ENCODE results near the gene TMEM205. TPM values are rescaled to one million over a fixed set of nuclear protein-coding genes. Genes with fewer than 3 reads are reported as not detected.
A peak's percentile ranks its signal among the peaks of the same experiment; 100 is the strongest.
"Not testable (repeated sequence)": the region's sequence is repeated elsewhere in the genome, so short reads cannot be mapped to it uniquely, and the experiment has no call there.

The TMEM205 gene
- total and polyA plus RNA-seq, 10 of the 15 experiments (the other 5 are each of a cell fraction or from before 2014, with no cell fraction given): 27.8 to 144 (median 88.3) TPM

DNA sequence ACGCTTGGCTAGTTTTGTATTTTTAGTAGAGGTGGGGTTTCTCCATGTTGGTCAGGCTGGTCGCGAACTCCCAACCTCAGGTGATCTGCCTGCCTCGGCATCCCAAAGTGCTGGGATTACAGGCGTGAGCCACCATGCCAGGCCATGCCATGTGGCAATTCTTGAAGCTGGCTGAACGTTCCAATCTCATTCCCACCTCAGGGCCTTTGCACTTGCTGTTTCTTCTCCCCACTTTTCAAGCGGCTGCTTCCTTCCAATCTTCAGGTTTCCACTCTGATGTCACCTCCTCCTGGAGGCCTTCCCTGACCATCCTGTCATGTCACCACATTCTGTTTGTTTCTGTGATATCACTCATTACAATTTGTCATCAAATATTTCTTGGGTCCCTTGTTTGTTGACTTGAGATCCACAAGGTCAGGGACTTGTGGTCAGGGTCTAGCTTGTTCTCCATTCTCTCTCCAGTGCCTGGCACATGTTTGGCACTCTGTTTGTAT lies 33.8 kb upstream of the TMEM205 start:
- Histone ChIP-seq H3K4me2 (ENCODE audit: control insufficient read depth, insufficient read depth) (peak overlapping the region; percentile 96), H2AFZ (ENCODE audit: control insufficient read depth, low read depth, low read length) (no peak overlapping the region; the same call in 1 of the 2 replicates), H3K9ac (ENCODE audit: control insufficient read depth, insufficient read depth, low read length) (peak overlapping the region; percentile 88; the same call in 1 of the 2 replicates), H3K4me3 (peak overlapping the region; percentile 79), H3K27ac (ENCODE audit: control insufficient read depth, insufficient read depth) (peak overlapping the region; percentile 88), H3K4me1 (ENCODE audit: control insufficient read depth, insufficient read depth, low read length) (peaks cover 27% of the 10 kb centered on the region), H3K79me2 (ENCODE audit: control insufficient read depth, insufficient read depth, low read length) (peaks cover 10% of the 10 kb centered on the region), H3K27me3 (replicated peaks in 1 of 2; ENCODE audit: control insufficient read depth in 2 of 2, insufficient read depth in 2 of 2, low read length in 1 of 2) (peaks cover 0 to 5% of the 10 kb centered on the region in 2 experiments; a peak in 2 of 4 replicates), H3K36me3 (ENCODE audit: control insufficient read depth in 2 of 2, insufficient read depth in 2 of 2, low read length in 1 of 2) (no peaks in the 10 kb centered on the region), H4K20me1 (ENCODE audit: control insufficient read depth, insufficient read depth) (no peaks in the 10 kb centered on the region), H3K9me3 (replicated peaks; ENCODE audit: control insufficient read depth, insufficient read depth, low read length) (no peaks in the 10 kb centered on the region)
- SMC1A ChIA-PET (ENCODE audit: uncharacterized antibody, unreplicated experiment): interaction anchor here (1.0 to 2.7 kb wide), 5 partner anchors 11 to 102 kb away, joined by 3 to 29 read pairs (median 7); partner anchors contain the start of gene TSPAN16
- no peak for FAIRE-seq
- BruUV-seq (replicated peaks): no TSS peak
- ATAC-seq: no peak
- RAD21 ChIA-PET (ENCODE audit: unreplicated experiment): interaction anchor here (1.5 to 2.1 kb wide), 6 partner anchors 39 to 203 kb away, joined by 3 to 43 read pairs (median 9); no protein-coding TSS in a partner anchor
- POLR2A ChIA-PET: interaction anchor here (0.5 to 2.8 kb wide), 7 partner anchors 33 to 212 kb away, joined by 3 to 14 read pairs (median 6); partner anchors contain the start of genes CCDC159, ODAD3, PRKCSH and TMEM205
- in situ Hi-C loops (cut with MboI): no loop called here
- DNase-seq (ENCODE audit: low read depth, low spot score): no peak
- CTCF ChIA-PET: interaction anchor here (1.0 to 4.6 kb wide), 13 partner anchors 11 to 105 kb away, joined by 3 to 76 read pairs (median 14); partner anchors contain the start of genes CCDC159, ELAVL3, TMEM205 and TSPAN16
- 87% methylated on average over 7 of the region's 7 CpGs for WGBS (ENCODE audit: insufficient coverage, insufficient replicate concordance, low lambda C conversion rate, missing lambda C conversion rate)
- no peak for TF ChIP-seq POLR2A (IDR thresholded peaks at IDR 0.05; ENCODE audit: low read depth, low read length)
- TF ChIP-seq TCF12 (IDR thresholded peaks at IDR 0.05; ENCODE audit: low read depth, low read length): no peak
- intact Hi-C loops (cut with micrococcal nuclease; ENCODE audit: unreplicated experiment): loop anchor here (2.0 to 5.0 kb wide), 5 partner anchors 55 to 202 kb away; partner anchors contain the start of genes ODAD3 and PRKCSH

DNA sequence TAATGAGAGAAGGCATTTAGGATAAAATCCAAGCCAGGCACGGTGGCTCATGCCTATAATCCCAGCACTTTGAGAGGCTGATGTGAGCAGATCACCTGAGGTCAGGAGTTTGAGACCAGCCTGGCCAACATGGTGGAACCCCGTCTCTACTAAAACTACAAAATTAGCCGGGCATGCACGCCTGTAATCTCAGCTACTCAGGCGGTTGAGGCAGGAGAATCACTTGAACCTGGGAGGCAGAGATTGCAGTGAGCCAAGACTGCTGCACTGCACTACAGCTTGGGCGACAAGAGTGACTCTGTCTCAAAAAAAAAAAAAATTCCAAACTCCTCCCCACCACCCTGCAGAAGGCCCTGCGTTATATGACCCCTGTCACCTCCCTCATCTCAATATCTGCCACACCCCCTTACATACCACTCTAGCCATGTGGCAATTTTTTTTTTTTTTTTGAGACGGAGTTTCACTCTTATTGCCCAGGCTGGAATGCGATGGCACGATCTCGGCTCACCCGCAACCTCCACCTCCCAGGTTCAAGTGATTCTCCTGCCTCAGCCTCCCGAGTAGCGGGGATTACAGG lies 33.3 kb upstream of the TMEM205 start:
- FAIRE-seq; H4K20me1 ChIP-seq (ENCODE audit: control insufficient read depth, insufficient read depth); H3K27me3 ChIP-seq (replicated peaks in 1 of 2; ENCODE audit: control insufficient read depth in 2 of 2, insufficient read depth in 2 of 2, low read length in 1 of 2); H3K4me2 ChIP-seq (ENCODE audit: control insufficient read depth, insufficient read depth); H3K4me3 ChIP-seq; in situ Hi-C loops (cut with MboI); H3K9ac ChIP-seq (ENCODE audit: control insufficient read depth, insufficient read depth, low read length); BruUV-seq (replicated peaks); H2AFZ ChIP-seq (ENCODE audit: control insufficient read depth, low read depth, low read length); H3K9me3 ChIP-seq (replicated peaks; ENCODE audit: control insufficient read depth, insufficient read depth, low read length); intact Hi-C loops (cut with micrococcal nuclease; ENCODE audit: unreplicated experiment); ATAC-seq; H3K36me3 ChIP-seq (ENCODE audit: control insufficient read depth in 2 of 2, insufficient read depth in 2 of 2, low read length in 1 of 2); DNase-seq (ENCODE audit: low read depth, low spot score); H3K27ac ChIP-seq (ENCODE audit: control insufficient read depth, insufficient read depth): not testable (repeated sequence)
- 90% methylated on average over 14 of the region's 14 CpGs for whole genome bisulfite sequencing (ENCODE audit: insufficient coverage, insufficient replicate concordance, low lambda C conversion rate, missing lambda C conversion rate)
- ChIA-PET SMC1A (ENCODE audit: uncharacterized antibody, unreplicated experiment) (interaction anchor here (1.0 to 2.7 kb wide), 4 partner anchors 43 to 103 kb away, joined by 3 to 29 read pairs (median 10); partner anchors contain the start of gene TSPAN16), POLR2A (interaction anchor here (0.5 to 1.6 kb wide), 4 partner anchors 57 to 1412 kb away, joined by 3 to 4 read pairs (median 3); partner anchors contain the start of gene JUNB), CTCF (interaction anchor here (2.1 to 4.6 kb wide), 8 partner anchors 10 to 106 kb away, joined by 4 to 76 read pairs (median 20); partner anchors contain the start of genes CCDC159, ELAVL3, TMEM205 and TSPAN16), RAD21 (ENCODE audit: unreplicated experiment) (interaction anchor here (1.6 to 2.1 kb wide), 3 partner anchors 73 to 204 kb away, joined by 7 to 19 read pairs (median 8); no protein-coding TSS in a partner anchor)
- Histone ChIP-seq H3K79me2 (ENCODE audit: control insufficient read depth, insufficient read depth, low read length) (peaks cover 10% of the 10 kb centered on the region), H3K4me1 (ENCODE audit: control insufficient read depth, insufficient read depth, low read length) (peaks cover 27% of the 10 kb centered on the region)
